ENCODE results near the gene PCNX2. TPM values are rescaled to one million over a fixed set of nuclear protein-coding genes. Genes with fewer than 3 reads are reported as not detected.

PCNX2 gene
- total RNA-seq, 1 experiment from 2014 or later, result 15.0 TPM

DNA sequence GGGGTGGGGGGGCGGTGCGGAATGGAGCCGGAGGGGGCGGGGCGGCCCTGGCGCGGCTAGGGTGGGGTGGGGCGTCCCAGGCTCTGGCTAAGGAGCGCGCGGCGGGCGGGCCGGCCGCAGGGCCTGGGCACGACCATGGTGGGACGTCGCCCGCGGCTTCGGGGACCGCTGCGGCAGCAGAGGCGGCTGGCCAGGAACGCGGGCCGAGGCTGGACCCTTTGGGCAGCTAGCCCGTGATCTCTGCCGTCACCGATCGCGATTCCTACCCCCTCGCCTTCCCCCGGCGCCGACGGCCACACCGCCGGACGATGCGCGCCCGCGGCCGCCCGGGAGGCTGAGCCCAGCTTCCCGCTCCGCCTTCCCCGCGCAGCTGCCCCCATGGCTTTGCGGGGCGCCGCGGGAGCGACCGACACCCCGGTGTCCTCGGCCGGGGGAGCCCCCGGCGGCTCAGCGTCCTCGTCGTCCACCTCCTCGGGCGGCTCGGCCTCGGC is 32.2 kb upstream of the PCNX2 start, which contains the start of gene MAP3K21:
Gene MAP3K21 (plus strand): TSS at position 74 of the 491 bp plus-strand sequence. CDS start 305 bp downstream, at position 379.
- BruUV-seq (replicated peaks), result no TSS peak
- no peak for DNase-seq
- Histone ChIP-seq H3K36me3 (ENCODE audit: control insufficient read depth, insufficient read depth, low read length) (no peaks in the 10 kb centered on the region), H3K9me3 (no peaks in the 10 kb centered on the region), H3K27me3 (replicated peaks; ENCODE audit: control insufficient read depth, insufficient read depth, low read length) (no peaks in the 10 kb centered on the region), H3K4me3 (ENCODE audit: low read depth, low read length) (peak within 1 kb of the TSS; percentile 86), H3K4me1 (peaks cover 10% of the 10 kb centered on the region)
- H3K27ac Mint-ChIP-seq (ENCODE audit: unreplicated experiment), result no peak within 1 kb of the TSS
- peaks cover 4% of the 10 kb centered on the region for H3K4me1 Mint-ChIP-seq (ENCODE audit: low read depth, unreplicated experiment)
- ChIA-PET POLR2A (no interaction called here), CTCF (interaction anchor here (0.6 kb wide), 1 partner anchor 826 kb away, joined by 3 read pairs; no protein-coding TSS in a partner anchor)
- H3K4me3 Mint-ChIP-seq (ENCODE audit: unreplicated experiment), result peak within 1 kb of the TSS; percentile 88
- H3K9me3 Mint-ChIP-seq (ENCODE audit: unreplicated experiment), result no peaks in the 10 kb centered on the region
- intact Hi-C loops (cut with micrococcal nuclease; ENCODE audit: unreplicated experiment), result loop anchor here (1.0 kb wide), 2 partner anchors 23 to 32 kb away; no protein-coding TSS in a partner anchor
- H3K27me3 Mint-ChIP-seq (ENCODE audit: insufficient read depth, unreplicated experiment), result peaks cover 2% of the 10 kb centered on the region
- TF ChIP-seq, protein P1, sequence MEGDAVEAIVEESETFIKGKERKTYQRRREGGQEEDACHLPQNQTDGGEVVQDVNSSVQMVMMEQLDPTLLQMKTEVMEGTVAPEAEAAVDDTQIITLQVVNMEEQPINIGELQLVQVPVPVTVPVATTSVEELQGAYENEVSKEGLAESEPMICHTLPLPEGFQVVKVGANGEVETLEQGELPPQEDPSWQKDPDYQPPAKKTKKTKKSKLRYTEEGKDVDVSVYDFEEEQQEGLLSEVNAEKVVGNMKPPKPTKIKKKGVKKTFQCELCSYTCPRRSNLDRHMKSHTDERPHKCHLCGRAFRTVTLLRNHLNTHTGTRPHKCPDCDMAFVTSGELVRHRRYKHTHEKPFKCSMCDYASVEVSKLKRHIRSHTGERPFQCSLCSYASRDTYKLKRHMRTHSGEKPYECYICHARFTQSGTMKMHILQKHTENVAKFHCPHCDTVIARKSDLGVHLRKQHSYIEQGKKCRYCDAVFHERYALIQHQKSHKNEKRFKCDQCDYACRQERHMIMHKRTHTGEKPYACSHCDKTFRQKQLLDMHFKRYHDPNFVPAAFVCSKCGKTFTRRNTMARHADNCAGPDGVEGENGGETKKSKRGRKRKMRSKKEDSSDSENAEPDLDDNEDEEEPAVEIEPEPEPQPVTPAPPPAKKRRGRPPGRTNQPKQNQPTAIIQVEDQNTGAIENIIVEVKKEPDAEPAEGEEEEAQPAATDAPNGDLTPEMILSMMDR (IDR thresholded peaks at IDR 0.05; ENCODE audit: insufficient read depth in 1 of 2, low read depth in 1 of 2, low read length in 1 of 2, severe bottlenecking in 1 of 2, unreplicated experiment in 1 of 2), result no peak
- peaks cover 5% of the 10 kb centered on the region for H3K36me3 Mint-ChIP-seq (ENCODE audit: insufficient read depth, unreplicated experiment)

DNA sequence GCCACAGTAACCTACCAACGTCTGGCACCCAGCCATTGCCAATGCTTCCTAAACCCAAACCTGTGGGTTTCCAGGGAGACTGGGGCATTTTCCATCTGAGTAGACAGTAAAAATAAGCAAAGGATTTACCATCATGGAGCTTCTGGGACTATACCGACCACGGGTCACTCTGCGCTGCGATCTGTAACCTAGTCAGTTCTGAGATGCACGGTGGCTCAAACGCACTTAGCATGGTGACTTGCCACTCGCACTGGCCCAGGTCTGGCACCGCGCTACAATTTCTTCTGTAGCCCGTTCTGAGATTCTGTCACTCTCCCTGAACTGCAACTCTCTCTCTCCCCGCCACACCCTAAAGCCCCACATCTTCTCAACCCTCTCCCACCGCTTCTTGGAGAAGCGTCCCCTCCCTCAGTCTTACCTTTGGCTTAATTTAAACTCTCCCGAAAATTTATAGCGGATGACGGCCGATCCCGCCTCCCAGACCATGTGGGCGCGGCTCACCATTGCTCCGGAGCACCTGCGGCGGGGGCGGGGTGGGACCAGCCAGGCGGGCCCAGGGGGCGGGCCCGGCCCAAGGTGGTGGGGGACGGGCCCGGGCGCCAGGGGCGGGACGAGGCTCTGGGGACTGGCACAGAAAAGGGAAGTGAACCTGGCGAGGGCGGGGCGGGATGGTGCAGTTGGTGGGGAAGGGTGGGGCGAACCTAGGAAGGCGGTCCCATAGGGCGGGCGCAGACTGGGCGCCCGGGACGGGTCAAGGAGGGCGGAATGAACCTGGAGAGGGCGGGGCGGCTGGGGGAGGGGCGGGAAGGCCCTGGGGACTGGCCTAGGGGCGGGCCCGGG is 31.5 kb upstream of the PCNX2 start:
- CTCF ChIA-PET, result no interaction called here
- DNase-seq, result peak; percentile 94 to 96
- Mint-ChIP-seq H3K4me3 (ENCODE audit: unreplicated experiment) (peak overlapping the region; percentile 88), H3K4me1 (ENCODE audit: low read depth, unreplicated experiment) (peaks cover 4% of the 10 kb centered on the region), H3K27me3 (ENCODE audit: insufficient read depth, unreplicated experiment) (peaks cover 2% of the 10 kb centered on the region), H3K27ac (ENCODE audit: unreplicated experiment) (no peak overlapping the region), H3K9me3 (ENCODE audit: unreplicated experiment) (no peaks in the 10 kb centered on the region), H3K36me3 (ENCODE audit: insufficient read depth, unreplicated experiment) (peaks cover 5% of the 10 kb centered on the region)
- no peaks in the 10 kb centered on the region for H3K36me3 ChIP-seq (ENCODE audit: control insufficient read depth, insufficient read depth, low read length)
- POLR2A ChIA-PET, result no interaction called here
- intact Hi-C loops (cut with micrococcal nuclease; ENCODE audit: unreplicated experiment), result loop anchor here (1.0 kb wide), 2 partner anchors 23 to 32 kb away; no protein-coding TSS in a partner anchor
- BruUV-seq (replicated peaks), result no TSS peak
- H3K9me3 ChIP-seq, result no peaks in the 10 kb centered on the region
- TF ChIP-seq, protein P1 (IDR thresholded peaks at IDR 0.05; ENCODE audit: insufficient read depth in 1 of 2, low read depth in 1 of 2, low read length in 1 of 2, severe bottlenecking in 1 of 2, unreplicated experiment in 1 of 2), result no peak
- H3K27me3 ChIP-seq (replicated peaks; ENCODE audit: control insufficient read depth, insufficient read depth, low read length), result 0 out of 2 replicates have a peak, but pooled peaks cover 2% of the 10 kb centered on the region
- H3K4me3 ChIP-seq (ENCODE audit: low read depth, low read length), result peak overlapping the region; percentile 86
- peaks cover 10% of the 10 kb centered on the region for H3K4me1 ChIP-seq

DNA sequence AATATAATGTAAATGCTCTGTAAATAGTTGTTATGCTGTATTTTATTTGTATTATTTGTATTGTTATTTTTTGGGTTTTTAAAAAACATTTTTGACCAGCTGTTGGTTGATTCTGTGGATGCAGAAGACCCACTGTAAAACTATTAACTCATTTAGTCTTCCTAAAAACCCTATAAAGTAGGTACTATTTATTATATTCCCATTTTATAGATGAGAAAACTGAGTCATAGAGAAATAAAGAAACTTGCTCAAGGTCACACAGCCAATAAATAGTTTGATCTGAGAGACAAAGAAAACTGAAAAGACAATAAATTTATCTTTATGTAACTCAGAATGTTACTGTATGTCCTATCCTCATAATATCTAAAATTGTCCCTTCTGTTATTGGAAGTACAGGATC is 30.8 kb upstream of the PCNX2 start:
- ChIA-PET CTCF (no interaction called here), POLR2A (no interaction called here)
- Histone ChIP-seq H3K27me3 (replicated peaks; ENCODE audit: control insufficient read depth, insufficient read depth, low read length) (0 out of 2 replicates have a peak, but pooled peaks cover 2% of the 10 kb centered on the region), H3K36me3 (ENCODE audit: control insufficient read depth, insufficient read depth, low read length) (no peaks in the 10 kb centered on the region), H3K4me3 (ENCODE audit: low read depth, low read length) (no peak overlapping the region), H3K4me1 (peaks cover 10% of the 10 kb centered on the region), H3K9me3 (no peaks in the 10 kb centered on the region)
- Mint-ChIP-seq H3K4me1 (ENCODE audit: low read depth, unreplicated experiment) (peaks cover 4% of the 10 kb centered on the region), H3K9me3 (ENCODE audit: unreplicated experiment) (no peaks in the 10 kb centered on the region), H3K36me3 (ENCODE audit: insufficient read depth, unreplicated experiment) (peaks cover 5% of the 10 kb centered on the region), H3K4me3 (ENCODE audit: unreplicated experiment) (peak overlapping the region; percentile 88), H3K27me3 (ENCODE audit: insufficient read depth, unreplicated experiment) (peaks cover 2% of the 10 kb centered on the region), H3K27ac (ENCODE audit: unreplicated experiment) (no peak overlapping the region)
- no TSS peak for BruUV-seq (replicated peaks)
- DNase-seq, result no peak
- intact Hi-C loops (cut with micrococcal nuclease; ENCODE audit: unreplicated experiment), result no loop called here
- TF ChIP-seq, protein P1 (IDR thresholded peaks at IDR 0.05; ENCODE audit: insufficient read depth in 1 of 2, low read depth in 1 of 2, low read length in 1 of 2, severe bottlenecking in 1 of 2, unreplicated experiment in 1 of 2), result no peak
